HG03354 (cell line): ENCODE measurements around the gene CDC42EP5.
"Not testable (repeated sequence)": the region's sequence is repeated elsewhere in the genome, so short reads cannot be mapped to it uniquely, and the experiment has no call there.

Experiments used
- ATAC-seq: cut with Tn5 transposase; IDR thresholded peaks from one replicate; pipeline ENCODE4 v1.9.1; 2021; ENCODE audit warnings: mild to moderate bottlenecking; ENCODE audit not compliant: unreplicated experiment, poor library complexity, severe bottlenecking

The CDC42EP5 gene

DNA sequence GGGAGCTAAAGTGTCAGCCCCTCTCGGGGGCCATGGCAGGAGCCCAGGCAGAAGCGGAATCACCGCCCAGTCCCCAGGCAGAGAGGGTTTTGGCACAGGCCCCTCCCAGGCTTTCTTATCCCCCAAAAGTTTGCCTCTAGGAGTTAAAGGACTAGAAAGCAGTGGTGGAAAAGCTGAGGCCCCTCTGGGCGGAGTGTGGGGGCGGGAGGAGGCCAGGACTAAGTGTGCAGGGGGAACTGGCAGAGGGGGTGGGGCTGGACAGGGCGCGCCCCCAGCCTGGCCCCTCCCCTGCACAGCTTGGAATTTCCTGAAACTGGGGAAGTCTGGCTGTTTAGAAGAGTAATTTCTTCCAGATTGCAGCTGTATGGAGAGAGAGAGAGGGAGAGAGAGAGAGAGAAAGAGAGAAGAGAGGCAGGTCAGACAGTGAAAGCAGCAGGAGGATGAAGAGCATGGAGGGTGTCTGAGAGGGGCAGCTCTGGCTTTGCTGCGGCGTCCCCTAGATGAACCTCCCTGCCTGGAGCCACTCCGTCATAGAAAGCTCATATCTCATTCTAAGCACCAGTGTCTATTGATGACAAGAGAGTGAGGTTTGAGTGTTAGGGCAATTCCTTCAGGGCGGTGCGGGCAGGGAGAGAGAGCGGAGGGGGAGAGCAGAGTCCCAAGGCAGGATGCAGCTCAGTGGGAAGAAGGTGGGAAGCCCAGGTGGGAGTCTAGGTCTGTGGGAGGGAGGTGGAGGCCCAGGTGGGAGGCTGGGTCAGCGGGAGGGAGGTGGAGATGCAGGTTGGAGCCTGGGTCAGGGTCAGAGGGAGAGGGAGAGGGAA, at the start of gene CDC42EP5:
CDC42EP5 (minus strand) TSS at position 226 of the 821 bp plus-strand sequence. CDS start 7,749 bp downstream, outside the sequence.
- no peak for ATAC-seq

GRCh38 chr19:54521860-54522513, 48.9 kb upstream of the CDC42EP5 start:
- ATAC-seq = peak; percentile 36

DNA sequence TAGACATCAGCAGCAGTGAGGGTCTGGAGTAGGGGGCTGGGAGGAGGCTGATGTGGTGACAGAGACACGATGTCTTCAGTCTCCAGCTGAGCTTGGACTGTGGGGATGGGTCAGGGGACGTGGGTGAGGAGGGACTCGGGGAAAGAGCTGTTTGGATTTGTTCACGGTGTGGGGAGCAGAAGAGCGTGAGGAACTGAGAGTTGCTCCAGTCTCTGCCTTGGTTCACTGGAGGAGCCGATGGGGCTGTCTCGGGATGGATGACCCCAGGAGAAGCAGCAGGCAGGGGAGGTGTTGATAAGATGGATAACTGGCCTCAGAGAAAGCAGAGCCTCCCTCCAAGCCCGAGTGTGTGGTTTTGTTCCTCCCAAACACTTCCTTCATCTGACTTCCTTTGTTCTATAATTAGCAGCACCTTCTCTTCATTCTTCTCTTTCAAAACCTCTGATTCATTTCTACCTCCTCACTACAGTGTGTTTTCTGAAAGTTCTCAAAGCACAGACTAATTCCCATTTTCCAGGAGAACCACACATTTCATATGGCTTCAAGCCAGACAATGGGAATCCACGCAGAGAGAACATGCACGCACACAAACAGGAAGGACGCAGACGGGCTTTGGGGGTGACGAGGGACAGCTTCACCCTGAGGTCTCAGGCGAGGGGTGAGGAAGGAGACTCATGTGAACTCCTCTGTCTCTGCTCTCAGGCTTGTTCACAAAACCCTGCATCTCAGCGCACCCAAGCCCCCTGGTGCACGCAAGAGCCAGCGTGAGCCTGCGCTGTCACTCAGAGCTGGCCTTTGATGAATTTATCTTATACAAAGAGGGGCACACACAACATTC, 48.1 kb upstream of the CDC42EP5 start:
- peak; percentile 29 for ATAC-seq

DNA sequence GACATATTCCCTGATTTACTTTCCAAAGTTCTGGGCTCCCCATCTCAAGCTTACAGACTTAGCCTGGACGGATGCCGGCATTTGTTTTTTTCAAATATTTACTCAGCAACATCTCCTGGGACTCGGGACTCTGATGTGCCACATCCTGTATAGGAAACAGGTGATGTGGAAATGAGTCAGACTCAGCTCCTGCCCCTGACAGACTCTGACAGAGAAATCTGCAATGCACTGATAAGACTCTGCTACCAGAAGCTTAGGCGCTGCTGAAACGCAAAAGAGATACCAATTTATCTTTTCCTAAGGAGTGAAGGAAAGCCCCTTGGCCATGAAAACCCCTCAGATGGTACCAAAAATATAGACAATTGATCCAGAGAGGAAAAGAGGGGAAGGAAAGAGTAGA, 45.7 kb upstream of the CDC42EP5 start:
- ATAC-seq = peak; percentile 64

DNA sequence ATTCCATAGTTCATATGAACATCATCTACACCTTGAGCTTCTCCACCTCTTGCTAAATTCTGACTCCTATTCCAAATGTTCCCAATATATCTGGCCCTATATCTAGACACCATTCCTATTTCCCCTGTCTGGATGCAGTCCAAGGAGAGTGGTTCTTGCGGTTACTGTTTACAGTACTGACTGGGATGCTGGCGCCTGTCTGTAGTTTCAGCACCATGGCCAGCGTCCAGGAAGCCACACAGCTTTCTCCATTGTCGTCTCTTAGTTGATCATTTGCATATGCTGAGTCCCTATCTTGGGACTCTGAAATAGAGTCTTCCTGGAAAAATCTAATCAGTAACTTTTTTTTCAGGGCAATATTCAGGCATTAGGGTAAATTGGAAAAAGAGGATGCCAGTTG, 44.4 kb upstream of the CDC42EP5 start:
- ATAC-seq = no peak

DNA sequence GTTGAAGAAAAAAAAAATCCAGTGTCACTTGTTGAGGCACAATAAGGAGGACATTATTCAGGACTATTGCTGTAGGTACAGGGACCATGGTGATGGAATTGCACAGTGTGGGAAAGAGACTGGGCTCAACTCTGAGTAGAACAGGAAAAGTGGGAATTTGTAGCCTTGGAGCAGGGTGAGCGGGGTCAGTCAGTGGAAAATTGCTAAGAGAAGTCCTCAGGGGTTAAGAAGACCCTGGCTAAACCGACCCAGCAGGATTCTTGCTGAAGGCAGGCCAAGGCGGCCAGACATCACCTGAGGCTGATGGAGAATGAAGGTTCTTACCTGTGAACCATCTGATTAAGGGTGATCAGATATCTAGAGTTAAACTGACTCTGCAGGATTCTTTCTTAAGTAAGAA, 42.1 kb upstream of the CDC42EP5 start:
- no peak for ATAC-seq

GRCh38 chr19:54509200-54509940, 36.3 kb upstream of the CDC42EP5 start:
- ATAC-seq = not testable (repeated sequence)

DNA sequence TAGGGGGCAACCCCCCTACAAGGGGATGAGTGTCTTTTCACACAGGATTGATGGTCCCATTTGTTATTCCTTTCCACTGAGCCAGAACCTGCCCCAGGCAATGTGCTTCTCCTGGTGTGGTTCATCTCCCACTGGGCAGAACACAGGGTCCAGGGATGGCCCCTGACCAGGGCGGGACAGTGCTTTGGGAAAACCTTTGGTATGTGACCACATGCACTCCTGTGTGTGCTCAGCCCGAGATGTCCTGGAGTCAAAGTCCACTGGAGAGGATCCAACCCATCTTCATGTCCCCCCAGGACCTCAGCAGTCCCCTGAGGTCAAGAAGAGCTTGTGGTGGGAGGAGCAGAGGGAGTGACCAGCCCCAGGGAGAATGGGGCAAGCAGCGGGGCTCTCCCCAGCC, 35.4 kb upstream of the CDC42EP5 start:
- ATAC-seq = not testable (repeated sequence)

DNA sequence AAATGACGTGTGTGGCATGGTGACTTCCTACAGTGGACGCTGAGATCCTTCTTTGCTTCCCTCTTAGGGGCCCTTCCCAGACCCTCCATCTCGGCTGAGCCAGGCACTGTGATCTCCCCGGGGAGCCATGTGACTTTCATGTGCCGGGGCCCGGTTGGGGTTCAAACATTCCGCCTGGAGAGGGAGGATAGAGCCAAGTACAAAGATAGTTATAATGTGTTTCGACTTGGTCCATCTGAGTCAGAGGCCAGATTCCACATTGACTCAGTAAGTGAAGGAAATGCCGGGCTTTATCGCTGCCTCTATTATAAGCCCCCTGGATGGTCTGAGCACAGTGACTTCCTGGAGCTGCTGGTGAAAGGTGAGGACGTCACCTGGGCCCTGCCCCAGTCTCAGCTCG, 34.7 kb upstream of the CDC42EP5 start:
- no peak for ATAC-seq

- ATAC-seq = not testable (repeated sequence)
Observed at GRCh38 chr19:54507038-54507717, 34.1 kb upstream of the CDC42EP5 start.

GRCh38 chr19:54506079-54506478, 33.0 kb upstream of the CDC42EP5 start:
- no peak for ATAC-seq

- not testable (repeated sequence) for ATAC-seq
Observed at GRCh38 chr19:54505542-54505941, 32.4 kb upstream of the CDC42EP5 start.

DNA sequence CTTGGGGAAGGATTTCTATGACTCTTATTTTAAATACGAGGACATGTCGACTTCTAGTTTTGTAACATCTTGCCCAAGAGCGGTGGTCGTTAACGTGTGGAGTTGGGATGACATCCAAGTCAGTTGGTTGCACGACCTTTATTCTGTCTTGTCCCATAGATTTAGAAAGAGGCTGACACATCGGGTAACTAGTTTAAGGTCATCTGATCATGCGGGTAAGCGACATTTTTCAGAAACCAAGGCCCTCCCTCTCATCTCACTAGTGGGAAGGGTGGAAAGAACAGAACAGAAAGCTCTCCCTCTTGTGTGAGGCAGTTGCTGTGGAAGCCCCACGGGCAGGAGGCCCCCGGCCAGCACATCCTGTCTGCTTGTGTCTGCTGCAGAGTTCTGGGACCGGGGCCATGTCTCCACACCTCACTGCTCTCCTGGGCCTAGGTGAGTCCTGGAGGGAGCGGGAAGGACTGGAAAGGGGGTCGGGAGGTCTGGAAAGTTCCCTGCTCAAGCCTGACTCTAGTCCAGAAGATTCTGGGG, 29.5 kb upstream of the CDC42EP5 start, which contains the start of gene LAIR2:
LAIR2 (plus strand) TSS at position 314 of the 531 bp plus-strand sequence; CDS start at position 402, 88 bp downstream.
- no peak for ATAC-seq

DNA sequence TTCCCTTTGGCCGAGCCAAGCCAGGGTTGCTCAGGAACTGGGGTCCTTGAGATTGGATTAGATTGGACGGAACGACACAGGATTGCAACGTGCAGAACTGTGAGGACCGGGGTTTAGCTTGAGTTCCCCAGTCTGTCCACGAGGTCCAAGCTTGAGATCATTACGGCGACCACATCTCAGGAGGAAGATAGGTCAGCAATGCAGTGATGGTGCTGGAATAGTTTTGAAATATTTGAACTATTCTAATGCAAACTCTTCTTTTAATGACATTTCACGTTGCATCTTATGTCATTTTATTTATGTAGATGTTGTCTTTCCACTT, 25.3 kb upstream of the CDC42EP5 start:
- ATAC-seq = not testable (repeated sequence)

DNA sequence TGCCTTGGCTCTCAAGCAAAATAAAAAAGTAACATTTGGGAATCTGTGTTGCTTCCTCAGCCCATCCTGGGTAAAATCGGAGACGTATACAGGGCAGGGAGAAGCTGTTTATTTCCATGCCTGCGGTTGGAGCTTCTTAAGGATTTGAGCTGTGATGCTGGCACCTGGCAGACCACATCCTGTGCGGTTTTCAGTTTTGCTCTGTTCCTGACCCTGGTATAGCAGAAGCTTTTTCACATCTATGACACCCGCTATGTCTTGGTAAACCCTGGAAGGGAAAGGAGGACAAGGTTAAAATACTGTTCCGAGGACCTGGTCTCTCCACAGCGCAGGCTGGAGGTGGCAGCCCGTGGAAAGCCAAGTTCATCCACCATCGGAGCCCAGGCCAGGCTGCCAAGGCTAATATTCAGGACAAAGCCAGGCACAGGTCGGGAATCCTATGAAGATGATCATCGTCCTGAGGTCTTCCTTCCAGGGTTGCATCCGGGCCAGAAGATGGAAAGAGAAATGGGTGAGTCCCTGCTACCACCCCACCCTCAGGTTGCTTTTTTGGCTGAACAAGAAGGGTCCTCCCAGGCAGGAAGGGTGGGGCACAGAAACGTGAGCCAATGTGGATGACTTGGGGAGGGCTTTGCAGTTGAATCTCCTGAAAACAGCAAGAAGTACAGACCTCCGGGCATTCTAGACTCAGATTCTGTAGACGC, 24.8 kb upstream of the CDC42EP5 start:
- not testable (repeated sequence) for ATAC-seq

DNA sequence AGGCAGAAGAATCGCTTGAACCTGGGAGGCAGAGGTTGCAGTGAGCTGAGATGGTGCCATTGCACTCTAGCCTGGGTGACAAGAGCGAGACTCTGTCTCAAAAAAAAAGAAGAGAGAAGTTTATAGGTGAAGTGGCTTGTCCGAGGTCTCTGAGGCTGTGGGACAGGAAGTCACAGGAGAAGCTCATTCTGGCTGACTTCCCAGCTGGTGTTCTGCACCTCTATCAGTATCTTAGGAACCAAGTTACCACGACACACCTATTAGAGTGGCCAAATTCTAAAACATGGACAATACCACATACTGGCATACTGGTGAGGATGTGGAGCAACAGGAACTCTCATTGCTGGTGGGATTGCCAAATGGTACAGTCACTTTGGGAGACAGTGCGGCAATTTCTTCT, 22.2 kb upstream of the CDC42EP5 start:
- not testable (repeated sequence) for ATAC-seq

DNA sequence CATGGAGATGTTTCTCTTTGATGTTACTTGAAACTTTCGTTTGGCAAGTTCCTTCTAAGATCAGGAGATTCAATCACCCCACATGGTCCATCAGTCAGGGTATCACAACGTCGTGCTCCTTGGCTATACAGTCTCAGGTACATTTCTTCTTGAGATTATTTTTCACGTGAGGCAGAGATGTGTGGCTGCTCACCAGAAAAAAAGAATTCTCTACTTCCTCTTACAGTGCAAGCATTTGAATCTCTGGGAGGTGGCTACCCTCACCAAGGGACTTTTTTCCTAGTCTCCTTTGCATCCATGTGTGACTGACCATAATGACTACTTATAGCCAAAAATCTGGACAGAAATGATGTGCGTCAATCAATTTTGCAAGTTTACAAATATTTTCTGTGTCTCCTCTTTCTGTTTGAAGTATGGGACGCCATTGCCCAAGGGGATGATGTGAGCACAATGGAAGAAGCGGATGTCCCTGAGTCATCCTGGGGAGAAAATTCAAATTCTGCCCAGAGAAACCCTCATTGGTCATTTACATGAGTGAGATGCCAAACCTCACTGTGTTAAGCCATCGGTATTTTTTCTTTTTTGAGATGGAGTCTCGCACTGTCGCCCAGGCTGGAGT, 21.0 kb upstream of the CDC42EP5 start:
- no peak for ATAC-seq

GRCh38 chr19:54493056-54493455, 20.0 kb upstream of the CDC42EP5 start:
- not testable (repeated sequence) for ATAC-seq
